Liver (tissue), 9 donors: ENCODE results near the gene SERPINB12. TPM values are rescaled to one million over a fixed set of nuclear protein-coding genes. Genes with fewer than 3 reads are reported as not detected.

ENCODE experiments used
- DNase-seq: peaks from one replicate; pipeline ENCODE4 v3.0.0-alpha.2; 2017; ENCODE audit warnings: low spot score
- H3K27ac ChIP-seq, 2 donors: one replicate each; pipeline ENCODE4 v1.7.0; 2013; ENCODE audit warnings: inconsistent platforms in 2 of 2, low read length in 2 of 2, control low read depth in 1 of 2, low read depth in 1 of 2, mild to moderate bottlenecking in 1 of 2
- H3K27me3 ChIP-seq, 4 donors: one replicate each; pipeline versions ENCODE4 v1.6.1 to v1.7.0; 2013; ENCODE audit warnings: low read length in 3 of 4, inconsistent platforms in 1 of 4, mild to moderate bottlenecking in 1 of 4, moderate library complexity in 1 of 4; ENCODE audit not compliant: control insufficient read depth in 4 of 4, insufficient read depth in 4 of 4
- H3K36me3 ChIP-seq, 4 donors: one replicate each; pipeline versions ENCODE4 v1.6.1 to v1.7.0; 2013; ENCODE audit warnings: low read length in 3 of 4, mild to moderate bottlenecking in 3 of 4, low read depth in 1 of 4, moderate library complexity in 1 of 4; ENCODE audit not compliant: control insufficient read depth in 4 of 4, insufficient read depth in 3 of 4
- H3K4me1 ChIP-seq, 4 donors: one replicate each; pipeline versions ENCODE4 v1.6.1 to v1.7.0; 2013; ENCODE audit warnings: low read length in 3 of 4, mild to moderate bottlenecking in 3 of 4, moderate library complexity in 1 of 4; ENCODE audit not compliant: control insufficient read depth in 4 of 4, insufficient read depth in 4 of 4
- H3K4me3 ChIP-seq, 3 donors: one replicate each; pipeline versions ENCODE4 v1.6.1 to v1.7.0; 2013; ENCODE audit warnings: low read length in 3 of 3, control low read depth in 1 of 3, low read depth in 1 of 3, mild to moderate bottlenecking in 1 of 3
- H3K9ac ChIP-seq, 2 donors: one replicate each; pipeline ENCODE4 v1.7.0; 2013; ENCODE audit warnings: low read length in 2 of 2, mild to moderate bottlenecking in 2 of 2, moderate library complexity in 2 of 2, control low read depth in 1 of 2, low read depth in 1 of 2
- H3K9me3 ChIP-seq, 4 donors: one replicate each; pipeline versions ENCODE4 v1.6.1 to v1.7.0; 2013; ENCODE audit warnings: low read length in 3 of 4; ENCODE audit not compliant: control insufficient read depth in 4 of 4
- ATF3 ChIP-seq: IDR thresholded peaks from 2 replicates; pipeline ENCODE4 v1.6.1; 2016; ENCODE audit warnings: antibody characterized with exemption
- CTCF ChIP-seq: fragments of 150-350 bp; IDR thresholded peaks from 2 replicates; pipeline ENCODE4 v1.5.1; 2017; ENCODE audit warnings: improper control_type of control experiment, low read depth, low read length; ENCODE audit not compliant: missing input control
- EGR1 ChIP-seq, 2 donors: IDR thresholded peaks; 2 replicates each; pipeline ENCODE4 v1.6.1; 2016 to 2018; ENCODE audit warnings: antibody characterized with exemption in 2 of 2, low read depth in 2 of 2
- FOXA1 ChIP-seq: IDR thresholded peaks from 2 replicates; pipeline ENCODE4 v1.6.1; 2016; ENCODE audit warnings: antibody characterized with exemption
- FOXA2 ChIP-seq: IDR thresholded peaks from 2 replicates; pipeline ENCODE4 v1.6.1; 2016; ENCODE audit warnings: antibody characterized with exemption
- GABPA ChIP-seq, 2 donors: IDR thresholded peaks in 1 of 2; conservative IDR thresholded peaks in 1 of 2; 2 replicates each; pipeline ENCODE4 v1.6.1; 2016; ENCODE audit warnings: antibody characterized with exemption in 2 of 2, mild to moderate bottlenecking in 1 of 2, moderate library complexity in 1 of 2
- HNF4A ChIP-seq, 2 donors: conservative IDR thresholded peaks; 2 replicates each; pipeline ENCODE4 v1.6.1; 2016; ENCODE audit warnings: antibody characterized with exemption in 2 of 2, mild to moderate bottlenecking in 2 of 2
- HNF4G ChIP-seq: IDR thresholded peaks from 2 replicates; pipeline ENCODE4 v1.6.1; 2016; ENCODE audit warnings: antibody characterized with exemption
- JUND ChIP-seq, 2 donors: IDR thresholded peaks; 2 replicates each; pipeline ENCODE4 v1.6.1; 2016; ENCODE audit warnings: antibody characterized with exemption in 2 of 2
- MAX ChIP-seq: IDR thresholded peaks from 2 replicates; pipeline ENCODE4 v1.6.1; 2016; ENCODE audit warnings: antibody characterized with exemption
- NR2F2 ChIP-seq: IDR thresholded peaks from 2 replicates; pipeline ENCODE4 v1.6.1; 2016; ENCODE audit warnings: antibody characterized with exemption
- RAD21 ChIP-seq, 2 donors: IDR thresholded peaks; 2 replicates each; pipeline ENCODE4 v1.6.1; 2016; ENCODE audit warnings: antibody characterized with exemption in 2 of 2, mild to moderate bottlenecking in 2 of 2
- SP1 ChIP-seq: IDR thresholded peaks from 2 replicates; pipeline ENCODE4 v1.6.1; 2018; ENCODE audit warnings: antibody characterized with exemption, mild to moderate bottlenecking
- TAF1 ChIP-seq: conservative IDR thresholded peaks from 2 replicates; pipeline ENCODE4 v1.6.1; 2016; ENCODE audit warnings: antibody characterized with exemption, mild to moderate bottlenecking
- YY1 ChIP-seq: IDR thresholded peaks from 2 replicates; pipeline ENCODE4 v1.6.1; 2016; ENCODE audit warnings: antibody characterized with exemption, mild to moderate bottlenecking
- WGBS: extraction: QIAGEN DNeasy Blood & Tissue Kit; methylation state at CpG from one replicate; pipeline ENCODE4 v1.1.7; 2013; 5-methylcytosine and 5-hydroxymethylcytosine counted together
- polyA plus RNA-seq, 2 donors: library from polyadenylated mRNA; stranded (reverse) in 1 of 2; unstranded in 1 of 2; fragments of 200-250 nt in 1 of 2; fragments of >200 nt in 1 of 2; fragmentation: Nextera tagmentation in 1 of 2; extraction: Ambion mirVana in 1 of 2; gene quantifications; one replicate each; pipeline versions ENCODE4 v1.2.1 to v1.2.3, GENCODE V29; 2013 to 2015
- total RNA-seq, 2 donors: library from RNA; depleted of rRNA; stranded (reverse); fragments of >200 nt; gene quantifications; one replicate each; pipeline ENCODE4 v1.2.3, GENCODE V29; 2014
- donor health status: healthy.
- donor health status: healthy.
- donor health status: healthy.
- donor health status: healthy.
- donor health status: healthy.

The SERPINB12 gene
- total and polyA plus RNA-seq, 4 donors, result not detected

- no peak for TF ChIP-seq CTCF
- no peak for TF ChIP-seq GABPA (IDR thresholded peaks at IDR 0.05 in 1 of 2, conservative IDR thresholded peaks at IDR 0.05 in 1 of 2)
- no peak for TF ChIP-seq FOXA1
- TF ChIP-seq SP1, result no peak
- no peak for TF ChIP-seq HNF4A (conservative IDR thresholded peaks at IDR 0.05)
- TF ChIP-seq NR2F2, result no peak
- no peak for TF ChIP-seq YY1
- TF ChIP-seq JUND (IDR thresholded peaks at IDR 0.05), result no peak
- no peak for TF ChIP-seq MAX
These were observed 33.5 kb downstream of the SERPINB12 start (continued) for GRCh38 chr18:63575681-63576080.

- Histone ChIP-seq H3K27ac (no peak overlapping the region), H3K9me3 (no peaks in the 10 kb centered on the region), H3K36me3 (no peaks in the 10 kb centered on the region), H3K9ac (no peak overlapping the region), H3K4me3 (no peak overlapping the region), H3K4me1 (no peaks in the 10 kb centered on the region), H3K27me3 (peaks cover 0 to 3% (median 0%) of the 10 kb centered on the region in 4 donors)
- no peak for DNase-seq
- peak; percentile 67 for TF ChIP-seq CTCF
- peak; percentile 74 to 82 for TF ChIP-seq RAD21 (IDR thresholded peaks at IDR 0.05)
- TF ChIP-seq FOXA2, result no peak
- 13% methylated on average over 5 of the region's 5 CpGs for WGBS
These were observed 36.3 kb downstream of the SERPINB12 start for GRCh38 chr18:63578357-63578958.

- no peaks in the 10 kb centered on the region for H3K4me1 ChIP-seq
- H3K4me3 ChIP-seq, result no peak overlapping the region
- H3K9ac ChIP-seq, result no peak overlapping the region
- no peaks in the 10 kb centered on the region for H3K9me3 ChIP-seq
- peaks cover 0 to 3% (median 0%) of the 10 kb centered on the region in 4 donors for H3K27me3 ChIP-seq
- no peak for DNase-seq
- TF ChIP-seq HNF4A (conservative IDR thresholded peaks at IDR 0.05) (no peak), EGR1 (IDR thresholded peaks at IDR 0.05; ENCODE audit: low read depth in 2 of 2) (no peak), CTCF (no peak), ATF3 (no peak), NR2F2 (no peak), HNF4G (no peak), FOXA2 (no peak), JUND (IDR thresholded peaks at IDR 0.05) (no peak), TAF1 (no peak), YY1 (no peak)
- no peak overlapping the region for H3K27ac ChIP-seq
- H3K36me3 ChIP-seq, result no peaks in the 10 kb centered on the region
- WGBS, result 79% methylated on average over 2 of the region's 2 CpGs
These were observed 37.4 kb downstream of the SERPINB12 start for GRCh38 chr18:63579616-63580015.
